T-cell (primary cell): ENCODE measurements around the gene C17orf107. TPM values are rescaled to one million over a fixed set of nuclear protein-coding genes. Genes with fewer than 3 reads are reported as not detected.

Source experiments
- ATAC-seq, 4 experiments: fragments of 200-7000 bp in 3 of 4; fragments of 150-1000 bp in 1 of 4; cut with Tn5 transposase; replicated peaks in 1 of 4; 1 replicate in 3 of 4; 2 replicates in 1 of 4; pipeline ENCODE4 v1.10.0; 2021; ENCODE audit warnings: moderate library complexity in 3 of 4, mild to moderate bottlenecking in 2 of 4, moderate number of reproducible peaks in 1 of 4
- CTCF ChIA-PET, 2 donors: fragments of 300-600 bp; sonication (Branson Sonifier 250); formaldehyde crosslinking; loops; one replicate each; lab custom pipeline; 2022; ENCODE audit warnings: antibody characterized with exemption in 2 of 2; lab: Charles Lee
- POLR2A ChIA-PET, 2 donors: fragments of 300-600 bp; sonication (Branson Sonifier 250); formaldehyde crosslinking; loops; one replicate each; lab custom pipeline; 2022; ENCODE audit warnings: antibody characterized with exemption in 2 of 2; lab: Charles Lee
- DNase-seq, 35 experiments: peaks; one replicate each; pipeline versions ENCODE4 v3.0.0 to v3.0.0-alpha.2; 2013 to 2023
- H3K27ac ChIP-seq: one replicate; pipeline ENCODE4 v1.5.1; 2013; ENCODE audit warnings: low read length
- H3K27me3 ChIP-seq, 2 experiments: replicated peaks in 1 of 2; 1 replicate in 1 of 2; 2 replicates in 1 of 2; pipeline versions ENCODE4 v1.6.1 to v1.7.0; 2013; ENCODE audit warnings: low read length in 1 of 2, mixed read lengths in 1 of 2; ENCODE audit not compliant: control insufficient read depth in 2 of 2, insufficient read depth in 2 of 2; ENCODE audit errors: extremely low read depth in 1 of 2
- H3K36me3 ChIP-seq, 2 donors: 1 replicate in 1 of 2; 2 replicates in 1 of 2; pipeline versions ENCODE4 v1.6.1 to v1.7.0; 2013; ENCODE audit warnings: low read length in 1 of 2; ENCODE audit not compliant: control insufficient read depth in 2 of 2, insufficient read depth in 1 of 2; ENCODE audit errors: extremely low read depth in 1 of 2
- H3K4me1 ChIP-seq, 2 experiments: 1 replicate in 1 of 2; 2 replicates in 1 of 2; pipeline versions ENCODE4 v1.6.1 to v1.7.0; 2013; ENCODE audit warnings: low read length in 2 of 2, mixed read lengths in 1 of 2; ENCODE audit not compliant: insufficient read depth in 2 of 2, control insufficient read depth in 1 of 2; ENCODE audit errors: extremely low read depth in 1 of 2
- H3K4me3 ChIP-seq, 2 donors: 1 replicate in 1 of 2; 2 replicates in 1 of 2; pipeline versions ENCODE4 v1.5.1 to v1.7.0; 2013; ENCODE audit warnings: mild to moderate bottlenecking in 2 of 2, low read length in 1 of 2, moderate library complexity in 1 of 2; ENCODE audit not compliant: control insufficient read depth in 1 of 2; ENCODE audit errors: extremely low read depth in 1 of 2
- H3K9me3 ChIP-seq: 2 replicates; pipeline ENCODE4 v1.7.0; 2013
- H3K27ac Mint-ChIP-seq, 2 donors: one replicate each; pipeline ENCODE4 v1.8.0; 2020 to 2021; ENCODE audit warnings: mild to moderate bottlenecking in 2 of 2, mixed read lengths in 2 of 2
- H3K27me3 Mint-ChIP-seq, 2 donors: one replicate each; pipeline ENCODE4 v1.8.0; 2021 to 2022; ENCODE audit warnings: mixed read lengths in 2 of 2
- H3K36me3 Mint-ChIP-seq: one replicate; pipeline ENCODE4 v1.8.0; 2021; ENCODE audit warnings: mixed read lengths
- H3K4me1 Mint-ChIP-seq, 3 donors: one replicate each; pipeline ENCODE4 v1.8.0; 2020 to 2022; ENCODE audit warnings: mixed read lengths in 3 of 3, mild to moderate bottlenecking in 1 of 3
- H3K4me3 Mint-ChIP-seq, 3 donors: one replicate each; pipeline ENCODE4 v1.8.0; 2020 to 2022; ENCODE audit warnings: mild to moderate bottlenecking in 3 of 3, mixed read lengths in 3 of 3, moderate library complexity in 3 of 3
- H3K9me3 Mint-ChIP-seq, 3 donors: one replicate each; pipeline ENCODE4 v1.8.0; 2020 to 2022; ENCODE audit warnings: mixed read lengths in 3 of 3
- WGBS: methylation state at CpG from one replicate; pipeline ENCODE4 v1.1.5; 2013; ENCODE audit warnings: missing lambda C conversion rate; ENCODE audit not compliant: insufficient coverage; 5-methylcytosine and 5-hydroxymethylcytosine counted together
- total RNA-seq, 35 experiments: library from RNA in 6 of 35; stranded (reverse) in 6 of 35; fragments of 120-200 nt in 1 of 35; gene quantifications; one replicate each; pipeline versions ENCODE4 v1.2.1 to v1.2.4 and lab custom pipeline; 2013 to 2026

The C17orf107 gene
- total RNA-seq, 5 donors from 2014 or later (not counting 1 experiment from before 2014, with no cell fraction given), result 3.1 to 41.1 (median 4.1) TPM

DNA sequence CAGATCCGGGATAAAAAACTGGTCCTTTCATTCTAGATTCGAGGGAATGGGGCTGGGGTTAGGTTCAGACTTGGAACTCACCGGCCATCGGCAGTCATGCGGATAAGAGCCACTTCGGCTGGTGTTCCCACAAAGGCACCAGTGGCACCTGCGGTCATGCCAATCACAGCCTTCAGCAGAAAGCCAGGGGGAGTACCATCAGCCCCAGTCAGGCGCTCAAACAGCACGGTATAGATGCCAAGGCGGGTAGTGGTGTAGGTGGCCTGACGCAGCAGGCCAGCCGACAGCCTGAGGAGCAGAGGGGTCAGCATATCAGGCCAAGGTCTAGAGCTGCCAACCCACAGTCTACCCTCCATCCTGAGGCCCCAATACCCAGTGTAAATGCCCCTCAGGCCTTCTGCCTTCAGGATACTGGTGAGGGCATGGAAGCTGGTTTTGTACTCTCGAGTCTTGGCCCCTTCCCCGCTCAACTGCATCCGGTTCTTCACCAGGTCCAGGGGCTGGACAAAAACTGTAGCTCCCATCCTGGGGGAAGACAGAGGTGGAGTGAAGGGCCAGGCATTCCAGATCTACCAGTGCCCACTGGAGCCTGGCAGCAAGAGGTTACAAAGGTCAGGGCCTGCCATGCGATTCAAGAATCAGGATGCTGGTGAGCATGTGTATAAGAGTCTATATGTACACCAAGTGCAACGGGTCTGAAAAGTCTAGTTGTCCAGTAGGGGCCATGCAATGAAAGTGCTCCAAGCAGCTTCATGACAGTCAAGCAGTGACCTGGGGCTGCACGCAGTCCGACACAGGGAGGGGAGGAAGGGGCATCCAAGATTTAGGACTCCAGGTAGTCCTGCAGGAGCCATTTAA, 39.6 kb downstream of the C17orf107 start:
- Mint-ChIP-seq H3K27ac (peak overlapping the region; percentile 86 to 96), H3K27me3 (no peaks in the 10 kb centered on the region), H3K36me3 (peaks cover 33% of the 10 kb centered on the region), H3K4me3 (peak overlapping the region; percentile 91 to 100 (median 94)), H3K9me3 (no peaks in the 10 kb centered on the region), H3K4me1 (peaks cover 61 to 71% (median 62%) of the 10 kb centered on the region in 3 donors)
- CTCF ChIA-PET, result interaction anchor here (0.5 to 2.0 kb wide), 6 partner anchors 10 to 688 kb away, joined by 3 to 19 read pairs (median 5); partner anchors contain the start of genes CAMTA2 (in 1 of the 2) and SPAG7 (in 1 of the 2)
- Histone ChIP-seq H3K27me3 (no peaks in the 10 kb centered on the region), H3K36me3 (peaks cover 11 to 38% of the 10 kb centered on the region in 2 donors), H3K4me3 (peak overlapping the region; percentile 84 to 85), H3K4me1 (peaks cover 22 to 59% of the 10 kb centered on the region in 2 experiments), H3K27ac (peak overlapping the region; percentile 77), H3K9me3 (no peaks in the 10 kb centered on the region)
- POLR2A ChIA-PET, result interaction anchor here in 1 of 2 donors (0.6 kb wide), 1 partner anchor 216 kb away, joined by 3 read pairs; no protein-coding TSS in a partner anchor
- DNase-seq (peak in 1 of 35 experiments; percentile 33), ATAC-seq (no peak)
- WGBS, result 55% methylated on average over 15 of the region's 19 CpGs

DNA sequence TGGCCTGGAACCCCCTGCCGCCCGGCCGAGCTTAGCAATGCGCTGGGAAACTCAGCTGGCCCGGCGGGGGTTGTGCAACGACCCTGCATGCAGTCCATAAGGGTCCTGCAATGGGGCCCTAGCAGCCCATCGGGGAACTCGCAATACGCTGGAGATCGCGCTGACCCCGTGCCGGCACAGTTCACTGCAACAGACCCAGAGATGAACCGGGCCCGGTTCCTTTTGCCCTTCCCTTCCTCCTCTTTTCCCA, 40.1 kb downstream of the C17orf107 start:
- peak in 3 of 4 experiments; percentile 2 to 5 (median 3) for ATAC-seq
- 0% methylated on average over 16 of the region's 16 CpGs for WGBS
- H3K4me1 Mint-ChIP-seq, result peaks cover 61 to 71% (median 62%) of the 10 kb centered on the region in 3 donors
- Histone ChIP-seq H3K9me3 (no peaks in the 10 kb centered on the region), H3K27ac (peak overlapping the region; percentile 77), H3K36me3 (peaks cover 11 to 41% of the 10 kb centered on the region in 2 donors), H3K4me1 (peaks cover 26 to 59% of the 10 kb centered on the region in 2 experiments), H3K4me3 (peak overlapping the region; percentile 84 to 85), H3K27me3 (no peaks in the 10 kb centered on the region)
- no peaks in the 10 kb centered on the region for H3K27me3 Mint-ChIP-seq
- ChIA-PET POLR2A (interaction anchor here (0.6 to 1.5 kb wide), 3 partner anchors 28 to 217 kb away, joined by 3 to 8 read pairs (median 5); partner anchors contain the start of genes CHRNE (in 1 of the 2) and SPAG7 (in 1 of the 2)), CTCF (interaction anchor here (0.5 to 2.0 kb wide), 8 partner anchors 10 to 229 kb away, joined by 3 to 19 read pairs (median 4); partner anchors contain the start of genes ARRB2 (in 1 of the 2), C17orf107 (in 1 of the 2), CAMTA2 (in 1 of the 2) and SPAG7 (in 1 of the 2))
- peak overlapping the region; percentile 86 to 96 for H3K27ac Mint-ChIP-seq
- peak in 2 of 35 experiments; percentile 16 for DNase-seq
- peak overlapping the region; percentile 91 to 100 (median 94) for H3K4me3 Mint-ChIP-seq
- H3K9me3 Mint-ChIP-seq, result no peaks in the 10 kb centered on the region
- H3K36me3 Mint-ChIP-seq, result peaks cover 38% of the 10 kb centered on the region

- CTCF ChIA-PET, result interaction anchor here (0.5 to 2.0 kb wide), 10 partner anchors 9 to 230 kb away, joined by 3 to 19 read pairs (median 4); partner anchors contain the start of genes ARRB2 (in 1 of the 2), C17orf107 (in 1 of the 2), CAMTA2 (in 1 of the 2) and SPAG7 (in 1 of the 2)
- DNase-seq, result peak; percentile 87 to 99 (median 95)
- peaks cover 63 to 73% (median 64%) of the 10 kb centered on the region in 3 donors for H3K4me1 Mint-ChIP-seq
- Histone ChIP-seq H3K4me3 (peak within 1 kb of the TSS; percentile 85 to 99), H3K27me3 (no peaks in the 10 kb centered on the region), H3K36me3 (peaks cover 11 to 46% of the 10 kb centered on the region in 2 donors), H3K9me3 (no peaks in the 10 kb centered on the region), H3K4me1 (peaks cover 31 to 61% of the 10 kb centered on the region in 2 experiments), H3K27ac (peak within 1 kb of the TSS; percentile 77)
- ATAC-seq, result peak; percentile 81 to 88 (median 84)
- POLR2A ChIA-PET, result interaction anchor here in 1 of 2 donors (0.6 to 1.5 kb wide), 3 partner anchors 8 to 37 kb away, joined by 5 to 8 read pairs (median 5); partner anchors contain the start of genes CHRNE, PFN1 and SPAG7
- no peaks in the 10 kb centered on the region for H3K9me3 Mint-ChIP-seq
- peak within 1 kb of the TSS; percentile 91 to 100 (median 94) for H3K4me3 Mint-ChIP-seq
- peaks cover 40% of the 10 kb centered on the region for H3K36me3 Mint-ChIP-seq
- peak within 1 kb of the TSS; percentile 96 to 97 for H3K27ac Mint-ChIP-seq
- no peaks in the 10 kb centered on the region for H3K27me3 Mint-ChIP-seq
- WGBS, result under 1% methylated on average over 63 of the region's 72 CpGs
These were observed 40.6 kb downstream of the C17orf107 start, which contains the start of the genes RNF167 and SLC25A11 for GRCh38 chr17:4939796-4940554. Gene RNF167, plus strand, starts transcription at chr17:4940268. Its CDS starts 642 bp downstream, at chr17:4940910. Gene SLC25A11, minus strand, starts transcription at chr17:4940046. Its CDS starts 136 bp downstream, at chr17:4939910.

- H3K27ac Mint-ChIP-seq, result peak overlapping the region; percentile 96 to 97
- H3K4me3 Mint-ChIP-seq, result peak overlapping the region; percentile 91 to 100 (median 94)
- Histone ChIP-seq H3K36me3 (peaks cover 11 to 53% of the 10 kb centered on the region in 2 donors), H3K4me1 (peaks cover 36 to 68% of the 10 kb centered on the region in 2 experiments), H3K9me3 (no peaks in the 10 kb centered on the region), H3K4me3 (peak overlapping the region; percentile 85 to 99), H3K27me3 (no peaks in the 10 kb centered on the region), H3K27ac (peak overlapping the region; percentile 75)
- WGBS, result 0% methylated on average over 12 of the region's 29 CpGs
- ChIA-PET CTCF (interaction anchor here in 1 of 2 donors (0.8 to 2.0 kb wide), 6 partner anchors 27 to 231 kb away, joined by 3 to 19 read pairs (median 4); partner anchors contain the start of genes ARRB2, C17orf107, CAMTA2 and SPAG7), POLR2A (interaction anchor here in 1 of 2 donors (0.6 to 1.5 kb wide), 3 partner anchors 7 to 38 kb away, joined by 5 to 8 read pairs (median 5); partner anchors contain the start of genes CHRNE, PFN1 and SPAG7)
- H3K9me3 Mint-ChIP-seq, result no peaks in the 10 kb centered on the region
- ATAC-seq (peak in 1 of 4 experiments; percentile 9), DNase-seq (peak in 15 of 35 experiments; percentile 10 to 61 (median 28))
- H3K36me3 Mint-ChIP-seq, result peaks cover 48% of the 10 kb centered on the region
- H3K27me3 Mint-ChIP-seq, result no peaks in the 10 kb centered on the region
- H3K4me1 Mint-ChIP-seq, result peaks cover 71 to 79% (median 72%) of the 10 kb centered on the region in 3 donors
These were observed 41.4 kb downstream of the C17orf107 start for GRCh38 chr17:4940555-4941318.

- WGBS, result 0% methylated on average over 3 of the region's 4 CpGs
- DNase-seq (no peak), ATAC-seq (no peak)
- Histone ChIP-seq H3K4me3 (peak overlapping the region; percentile 85 to 99), H3K27me3 (no peaks in the 10 kb centered on the region), H3K27ac (peak overlapping the region; percentile 75), H3K36me3 (peaks cover 11 to 59% of the 10 kb centered on the region in 2 donors), H3K9me3 (no peaks in the 10 kb centered on the region), H3K4me1 (peaks cover 37 to 74% of the 10 kb centered on the region in 2 experiments)
- Mint-ChIP-seq H3K36me3 (peaks cover 47% of the 10 kb centered on the region), H3K27ac (peak overlapping the region; percentile 96 to 97), H3K27me3 (no peaks in the 10 kb centered on the region), H3K4me1 (peaks cover 72 to 79% (median 77%) of the 10 kb centered on the region in 3 donors), H3K4me3 (peak overlapping the region; percentile 91 to 100 (median 94)), H3K9me3 (no peaks in the 10 kb centered on the region)
- ChIA-PET CTCF (no interaction called here), POLR2A (no interaction called here)
These were observed 41.9 kb downstream of the C17orf107 start for GRCh38 chr17:4941319-4941610.
